OCI-LY7 (cell line): Measurements from ENCODE around the gene COL17A1. TPM values are rescaled to one million over a fixed set of nuclear protein-coding genes. Genes with fewer than 3 reads are reported as not detected.

Experiments used
- BruUV-seq: library from RNA; stranded (reverse); fragments of 400-500 nt; replicated peaks from 2 replicates; lab custom pipeline; 2021; lab: Mats Ljungman, UMichigan
- CTCF ChIA-PET: fragments of 300-600 bp; sonication (Branson Sonifier 250); formaldehyde crosslinking; loops from one replicate; lab custom pipeline; 2022; ENCODE audit warnings: antibody characterized with exemption; ENCODE audit not compliant: unreplicated experiment; lab: Charles Lee
- POLR2A ChIA-PET: fragments of 300-600 bp; sonication (Branson Sonifier 250); formaldehyde crosslinking; loops from one replicate; lab custom pipeline; 2022; ENCODE audit warnings: antibody characterized with exemption; lab: Charles Lee
- DNase-seq: peaks from one replicate; pipeline ENCODE4 v3.0.0-alpha.2; 2015; ENCODE audit warnings: low spot score
- H2AFZ ChIP-seq: fragments of 200-600 bp; sonication (generic), shearing (Covaris generic); 2 replicates; pipeline ENCODE4 v1.6.1; 2014; ENCODE audit warnings: mild to moderate bottlenecking, antibody characterized with exemption, low read length, moderate library complexity
- H3K27ac ChIP-seq: fragments of 200-600 bp; sonication (generic); 2 replicates; pipeline ENCODE4 v1.5.1; 2014; ENCODE audit warnings: mixed run types, low read depth, mild to moderate bottlenecking, moderate library complexity, low read length, inconsistent platforms; ENCODE audit not compliant: poor library complexity, severe bottlenecking
- H3K36me3 ChIP-seq: fragments of 200-600 bp; sonication (generic); 2 replicates; pipeline ENCODE4 v1.6.1; 2014; ENCODE audit warnings: mild to moderate bottlenecking, antibody characterized with exemption, low read length, moderate library complexity, mixed read lengths; ENCODE audit not compliant: insufficient read depth
- H3K4me1 ChIP-seq: fragments of 200-600 bp; sonication (generic); 2 replicates; pipeline ENCODE4 v1.5.1; 2014; ENCODE audit warnings: mild to moderate bottlenecking, low read length; ENCODE audit not compliant: insufficient read depth, poor library complexity, severe bottlenecking
- H3K4me2 ChIP-seq: fragments of 200-600 bp; sonication (generic); 2 replicates; pipeline ENCODE4 v1.6.1; 2014; ENCODE audit warnings: mild to moderate bottlenecking, low read length
- H3K4me3 ChIP-seq: fragments of 200-600 bp; sonication (generic); 2 replicates; pipeline ENCODE4 v1.5.1; 2014; ENCODE audit warnings: mild to moderate bottlenecking, low read depth, low read length; ENCODE audit not compliant: poor library complexity, severe bottlenecking
- H3K79me2 ChIP-seq: fragments of 200-600 bp; sonication (generic); 2 replicates; pipeline ENCODE4 v1.6.1; 2016; ENCODE audit warnings: low read depth, mild to moderate bottlenecking, low read length, moderate library complexity, mixed read lengths; ENCODE audit not compliant: insufficient read depth
- H3K9me2 ChIP-seq: fragments of 200-600 bp; sonication (generic); 2 replicates; pipeline ENCODE4 v1.6.1; 2016; ENCODE audit warnings: mild to moderate bottlenecking, low read length, mixed read lengths; ENCODE audit not compliant: insufficient read depth
- H3K9me3 ChIP-seq: fragments of 200-600 bp; sonication (generic); 2 replicates; pipeline ENCODE4 v1.6.1; 2014; ENCODE audit warnings: mild to moderate bottlenecking, mixed run types, low read length, mixed read lengths
- H4K20me1 ChIP-seq: fragments of 200-600 bp; sonication (generic); 2 replicates; pipeline ENCODE4 v1.6.1; 2014; ENCODE audit warnings: mild to moderate bottlenecking, antibody characterized with exemption, low read length, moderate library complexity, mixed read lengths; ENCODE audit not compliant: insufficient read depth
- EZH2phosphoT487 ChIP-seq: fragments of 200-600 bp; sonication (generic); IDR thresholded peaks from 2 replicates; pipeline ENCODE4 v1.6.1; 2018; ENCODE audit warnings: low read depth, borderline replicate concordance, mild to moderate bottlenecking, mixed run types, antibody characterized with exemption, low read length, moderate library complexity, mixed read lengths
- intact Hi-C: fragments of 100-400 bp; cut with micrococcal nuclease; formaldehyde crosslinking; loops from one replicate; pipeline ENCODE4 v1.10.0; 2022; ENCODE audit not compliant: unreplicated experiment
- total RNA-seq, 2 experiments: library from RNA; depleted of rRNA in 1 of 2; stranded (reverse); fragments of >200 nt in 1 of 2; shearing (Covaris generic) in 1 of 2; gene quantifications; 2 replicates each; pipeline ENCODE4 v1.2.3, GENCODE V29; 2014 to 2022
- TF ChIP-seq, protein P1 (sequence below): fragments of 200-600 bp; sonication (generic); conservative IDR thresholded peaks from 2 replicates; pipeline ENCODE4 v1.5.1; 2014; ENCODE audit warnings: mild to moderate bottlenecking, antibody characterized with exemption, low read length, moderate library complexity, mixed read lengths

Gene COL17A1
- total RNA-seq, 2 experiments from 2014 or later: 0.17 TPM; not detected in 1

DNA sequence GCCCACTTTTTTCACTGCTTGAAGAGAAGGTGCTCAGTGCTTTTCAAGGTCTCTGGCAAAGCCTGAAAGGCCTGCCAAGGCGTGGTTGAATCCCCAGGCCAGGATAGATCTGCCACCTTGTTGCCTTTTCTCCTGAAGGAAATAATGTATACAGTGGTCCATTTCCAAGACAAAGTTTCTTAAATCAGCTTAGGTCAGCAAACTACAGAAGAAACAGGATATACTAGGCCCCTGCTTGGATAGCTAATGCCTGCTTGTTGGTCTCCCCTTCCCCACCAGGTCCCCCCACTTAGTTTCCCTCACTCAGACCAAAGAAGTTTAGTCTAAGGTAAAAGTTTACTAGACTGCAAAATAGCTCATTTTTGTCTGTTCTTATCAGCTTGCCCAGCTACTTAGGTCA, 19.9 kb downstream of the COL17A1 start:
- H3K36me3 ChIP-seq: no peaks in the 10 kb centered on the region
- no peaks in the 10 kb centered on the region for H3K79me2 ChIP-seq
- TF ChIP-seq, protein P1, sequence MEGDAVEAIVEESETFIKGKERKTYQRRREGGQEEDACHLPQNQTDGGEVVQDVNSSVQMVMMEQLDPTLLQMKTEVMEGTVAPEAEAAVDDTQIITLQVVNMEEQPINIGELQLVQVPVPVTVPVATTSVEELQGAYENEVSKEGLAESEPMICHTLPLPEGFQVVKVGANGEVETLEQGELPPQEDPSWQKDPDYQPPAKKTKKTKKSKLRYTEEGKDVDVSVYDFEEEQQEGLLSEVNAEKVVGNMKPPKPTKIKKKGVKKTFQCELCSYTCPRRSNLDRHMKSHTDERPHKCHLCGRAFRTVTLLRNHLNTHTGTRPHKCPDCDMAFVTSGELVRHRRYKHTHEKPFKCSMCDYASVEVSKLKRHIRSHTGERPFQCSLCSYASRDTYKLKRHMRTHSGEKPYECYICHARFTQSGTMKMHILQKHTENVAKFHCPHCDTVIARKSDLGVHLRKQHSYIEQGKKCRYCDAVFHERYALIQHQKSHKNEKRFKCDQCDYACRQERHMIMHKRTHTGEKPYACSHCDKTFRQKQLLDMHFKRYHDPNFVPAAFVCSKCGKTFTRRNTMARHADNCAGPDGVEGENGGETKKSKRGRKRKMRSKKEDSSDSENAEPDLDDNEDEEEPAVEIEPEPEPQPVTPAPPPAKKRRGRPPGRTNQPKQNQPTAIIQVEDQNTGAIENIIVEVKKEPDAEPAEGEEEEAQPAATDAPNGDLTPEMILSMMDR: no peak
- no peak for TF ChIP-seq EZH2phosphoT487
- ChIA-PET POLR2A (no interaction called here), CTCF (no interaction called here)
- H3K27ac ChIP-seq: no peak overlapping the region
- no peaks in the 10 kb centered on the region for H3K9me2 ChIP-seq
- H2AFZ ChIP-seq: no peak overlapping the region
- H3K4me3 ChIP-seq: no peak overlapping the region
- no peaks in the 10 kb centered on the region for H3K9me3 ChIP-seq
- H3K4me1 ChIP-seq: no peaks in the 10 kb centered on the region
- DNase-seq: no peak
- BruUV-seq: no TSS peak
- intact Hi-C loops: no loop called here
- no peaks in the 10 kb centered on the region for H4K20me1 ChIP-seq
- no peak overlapping the region for H3K4me2 ChIP-seq

- DNase-seq: no peak
- Histone ChIP-seq H3K9me2 (no peaks in the 10 kb centered on the region), H4K20me1 (no peaks in the 10 kb centered on the region), H3K36me3 (no peaks in the 10 kb centered on the region), H3K4me2 (no peak overlapping the region), H3K9me3 (no peaks in the 10 kb centered on the region), H3K27ac (no peak overlapping the region), H2AFZ (no peak overlapping the region), H3K79me2 (no peaks in the 10 kb centered on the region), H3K4me1 (no peaks in the 10 kb centered on the region), H3K4me3 (no peak overlapping the region)
- TF ChIP-seq, protein P1: no peak
- TF ChIP-seq EZH2phosphoT487: no peak
- intact Hi-C loops: no loop called here
- ChIA-PET POLR2A (no interaction called here), CTCF (no interaction called here)
- no TSS peak for BruUV-seq
Measured at GRCh38 chr10:104061196-104061595, 24.5 kb downstream of the COL17A1 start.

DNA sequence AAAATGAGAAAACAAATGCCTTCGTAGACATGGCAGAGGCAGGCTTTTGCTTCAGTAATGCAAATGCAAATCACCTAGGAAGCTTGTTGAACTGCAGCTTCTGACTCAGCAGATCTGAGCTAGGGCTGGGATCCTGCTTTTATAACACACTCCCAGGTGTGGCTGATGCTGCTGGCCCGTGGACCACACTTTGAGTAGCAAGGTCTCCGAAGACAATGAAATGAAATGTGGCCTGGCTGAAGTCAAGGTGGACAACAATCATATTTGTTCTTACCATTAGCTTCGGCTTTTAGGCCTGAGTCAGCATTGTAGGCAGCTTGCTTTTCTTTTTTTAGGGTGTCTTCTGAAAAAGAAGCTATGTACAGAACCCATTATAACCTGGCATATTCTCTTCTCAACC, 26.3 kb downstream of the COL17A1 start:
- intact Hi-C loops: no loop called here
- BruUV-seq: no TSS peak
- H3K9me2 ChIP-seq: no peaks in the 10 kb centered on the region
- no peak overlapping the region for H2AFZ ChIP-seq
- H3K36me3 ChIP-seq: no peaks in the 10 kb centered on the region
- no peaks in the 10 kb centered on the region for H3K9me3 ChIP-seq
- no peak overlapping the region for H3K27ac ChIP-seq
- POLR2A ChIA-PET: interaction anchor here (1.1 kb wide), 1 partner anchor 63 kb away, joined by 4 read pairs; the partner anchor contains the start of gene SFR1
- H3K4me3 ChIP-seq: no peak overlapping the region
- no peaks in the 10 kb centered on the region for H4K20me1 ChIP-seq
- no peak for TF ChIP-seq EZH2phosphoT487
- TF ChIP-seq, protein P1: no peak
- CTCF ChIA-PET: no interaction called here
- no peaks in the 10 kb centered on the region for H3K79me2 ChIP-seq
- no peak for DNase-seq
- H3K4me2 ChIP-seq: no peak overlapping the region
- no peaks in the 10 kb centered on the region for H3K4me1 ChIP-seq
